Measurements from ENCODE around the gene GTPBP6. TPM values are rescaled to one million over a fixed set of nuclear protein-coding genes. Genes with fewer than 3 reads are reported as not detected.
A peak's percentile ranks its signal among the peaks of the same experiment; 100 is the strongest.

The GTPBP6 gene
- total RNA-seq, 2 experiments from 2014 or later = 68.0 to 68.3 TPM

DNA sequence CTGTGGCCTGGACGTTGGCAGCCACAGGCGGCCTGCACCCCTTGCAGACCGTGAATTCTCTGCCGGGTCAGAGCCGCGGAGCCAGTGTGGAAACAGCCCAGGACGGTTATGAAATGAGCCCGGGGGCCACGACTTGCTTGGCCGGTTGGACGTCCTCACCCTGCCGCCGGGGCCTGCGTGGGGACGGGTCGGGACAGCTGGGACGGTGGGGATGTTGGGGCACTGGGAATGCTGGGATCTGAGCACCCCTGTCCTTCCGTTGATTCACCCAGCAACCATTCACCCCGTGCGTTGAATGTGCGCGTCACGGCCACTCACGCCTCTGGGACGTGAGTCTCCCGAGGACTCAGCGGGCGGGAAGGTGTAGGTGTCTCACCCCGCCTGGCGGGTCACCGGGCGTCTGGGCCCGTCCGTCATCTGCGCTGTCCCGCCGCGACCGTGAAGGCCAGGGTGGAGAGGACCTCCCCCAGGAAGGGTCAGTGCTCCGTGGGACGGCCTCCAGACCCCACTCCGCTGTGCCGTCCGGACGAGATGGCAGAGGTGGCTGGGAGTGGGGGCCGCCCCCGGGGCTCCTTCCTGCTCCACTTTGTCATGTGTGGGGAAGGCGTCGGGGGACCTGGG lies 41.9 kb downstream of the GTPBP6 start:
- Mint-ChIP-seq H3K36me3 (ENCODE audit: low read depth) (peaks cover 3% of the 10 kb centered on the region), H3K27me3 (no peaks in the 10 kb centered on the region), H3K4me1 (ENCODE audit: low read depth) (peaks cover 17% of the 10 kb centered on the region), H3K9me3 (no peaks in the 10 kb centered on the region), H3K4me3 (peak overlapping the region; percentile 74), H3K27ac (no peak overlapping the region)
- intact Hi-C loops (cut with micrococcal nuclease) = no loop called here
- CTCF ChIA-PET = no interaction called here
- peak; percentile 58 for ATAC-seq
- TF ChIP-seq, protein P1, sequence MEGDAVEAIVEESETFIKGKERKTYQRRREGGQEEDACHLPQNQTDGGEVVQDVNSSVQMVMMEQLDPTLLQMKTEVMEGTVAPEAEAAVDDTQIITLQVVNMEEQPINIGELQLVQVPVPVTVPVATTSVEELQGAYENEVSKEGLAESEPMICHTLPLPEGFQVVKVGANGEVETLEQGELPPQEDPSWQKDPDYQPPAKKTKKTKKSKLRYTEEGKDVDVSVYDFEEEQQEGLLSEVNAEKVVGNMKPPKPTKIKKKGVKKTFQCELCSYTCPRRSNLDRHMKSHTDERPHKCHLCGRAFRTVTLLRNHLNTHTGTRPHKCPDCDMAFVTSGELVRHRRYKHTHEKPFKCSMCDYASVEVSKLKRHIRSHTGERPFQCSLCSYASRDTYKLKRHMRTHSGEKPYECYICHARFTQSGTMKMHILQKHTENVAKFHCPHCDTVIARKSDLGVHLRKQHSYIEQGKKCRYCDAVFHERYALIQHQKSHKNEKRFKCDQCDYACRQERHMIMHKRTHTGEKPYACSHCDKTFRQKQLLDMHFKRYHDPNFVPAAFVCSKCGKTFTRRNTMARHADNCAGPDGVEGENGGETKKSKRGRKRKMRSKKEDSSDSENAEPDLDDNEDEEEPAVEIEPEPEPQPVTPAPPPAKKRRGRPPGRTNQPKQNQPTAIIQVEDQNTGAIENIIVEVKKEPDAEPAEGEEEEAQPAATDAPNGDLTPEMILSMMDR (IDR thresholded peaks at IDR 0.05) = no peak
- POLR2A ChIA-PET = no interaction called here
- peak; percentile 39 for DNase-seq

DNA sequence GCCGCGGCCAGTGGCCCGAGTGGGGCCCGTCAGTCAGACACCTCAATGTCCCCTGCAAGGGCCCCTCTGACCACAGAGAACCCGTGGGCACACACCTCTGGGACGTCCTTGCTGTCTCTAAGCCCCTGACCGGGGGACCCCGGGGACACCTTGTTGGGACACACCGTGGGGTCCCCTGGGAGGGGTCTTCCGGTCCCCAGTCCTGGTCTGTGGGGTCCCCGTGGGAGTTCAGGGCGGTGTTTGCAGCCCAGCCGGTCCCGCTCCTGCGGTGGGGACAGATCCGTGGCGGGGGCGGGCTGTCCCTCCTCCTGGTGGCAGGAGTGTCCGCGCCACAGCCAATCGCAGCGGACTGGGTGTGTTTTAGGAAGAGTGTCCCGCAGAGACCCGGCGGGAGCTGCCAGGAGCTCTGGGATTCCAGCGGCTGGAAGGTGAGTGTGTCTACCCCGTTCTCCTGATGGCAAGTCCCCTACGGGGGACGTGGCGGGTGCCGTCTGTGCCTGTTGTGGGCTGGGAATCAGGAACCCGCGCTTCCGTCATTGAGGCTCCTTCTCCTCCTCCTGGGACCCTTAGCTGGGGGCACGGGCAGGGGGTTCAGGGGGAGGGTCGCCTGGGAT lies 42.5 kb downstream of the GTPBP6 start:
- H3K4me3 Mint-ChIP-seq = peak overlapping the region; percentile 74

DNA sequence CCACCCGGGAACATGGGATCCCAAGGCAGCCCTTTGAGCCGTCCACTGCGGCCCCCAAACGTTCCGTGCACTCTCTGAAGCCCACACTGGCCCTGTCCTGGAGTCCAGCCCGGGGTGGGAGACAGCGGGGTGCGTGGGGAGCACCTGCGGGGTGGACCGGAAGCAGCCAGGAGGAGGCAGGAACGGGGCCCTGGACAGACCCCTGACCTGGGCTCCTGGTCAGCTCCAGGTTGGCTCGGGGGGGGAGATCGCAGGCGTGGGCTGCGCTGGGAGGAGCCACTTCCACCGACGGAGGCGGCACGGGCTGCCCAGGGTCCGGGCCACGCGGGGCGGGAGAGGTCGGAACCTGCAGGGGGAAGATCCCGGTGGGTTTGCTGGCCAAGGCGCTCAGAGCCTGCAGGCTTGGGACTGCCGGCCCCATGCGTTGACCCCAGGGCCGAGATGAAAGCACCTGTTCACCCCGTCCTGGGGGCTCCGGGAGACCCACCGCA lies 43.1 kb downstream of the GTPBP6 start:
- TF ChIP-seq, protein P1 (IDR thresholded peaks at IDR 0.05) = no peak
- CTCF ChIA-PET = no interaction called here
- POLR2A ChIA-PET = no interaction called here
- Mint-ChIP-seq H3K4me1 (ENCODE audit: low read depth) (peaks cover 14% of the 10 kb centered on the region), H3K4me3 (peak overlapping the region; percentile 74), H3K27me3 (no peaks in the 10 kb centered on the region), H3K36me3 (ENCODE audit: low read depth) (no peaks in the 10 kb centered on the region), H3K27ac (no peak overlapping the region), H3K9me3 (no peaks in the 10 kb centered on the region)
- no peak for DNase-seq
- intact Hi-C loops (cut with micrococcal nuclease) = no loop called here
- peak; percentile 18 for ATAC-seq

More for the DNA sequence above, 42.5 kb downstream of the GTPBP6 start:
- TF ChIP-seq, protein P1 (IDR thresholded peaks at IDR 0.05) = no peak
- Mint-ChIP-seq H3K4me1 (ENCODE audit: low read depth) (peaks cover 14% of the 10 kb centered on the region), H3K9me3 (no peaks in the 10 kb centered on the region), H3K36me3 (ENCODE audit: low read depth) (peaks cover under 1% of the 10 kb centered on the region), H3K27me3 (no peaks in the 10 kb centered on the region), H3K27ac (no peak overlapping the region)
- DNase-seq = peak; percentile 45
- intact Hi-C loops (cut with micrococcal nuclease) = no loop called here
- peak; percentile 79 for ATAC-seq
- ChIA-PET CTCF (no interaction called here), POLR2A (no interaction called here)

DNA sequence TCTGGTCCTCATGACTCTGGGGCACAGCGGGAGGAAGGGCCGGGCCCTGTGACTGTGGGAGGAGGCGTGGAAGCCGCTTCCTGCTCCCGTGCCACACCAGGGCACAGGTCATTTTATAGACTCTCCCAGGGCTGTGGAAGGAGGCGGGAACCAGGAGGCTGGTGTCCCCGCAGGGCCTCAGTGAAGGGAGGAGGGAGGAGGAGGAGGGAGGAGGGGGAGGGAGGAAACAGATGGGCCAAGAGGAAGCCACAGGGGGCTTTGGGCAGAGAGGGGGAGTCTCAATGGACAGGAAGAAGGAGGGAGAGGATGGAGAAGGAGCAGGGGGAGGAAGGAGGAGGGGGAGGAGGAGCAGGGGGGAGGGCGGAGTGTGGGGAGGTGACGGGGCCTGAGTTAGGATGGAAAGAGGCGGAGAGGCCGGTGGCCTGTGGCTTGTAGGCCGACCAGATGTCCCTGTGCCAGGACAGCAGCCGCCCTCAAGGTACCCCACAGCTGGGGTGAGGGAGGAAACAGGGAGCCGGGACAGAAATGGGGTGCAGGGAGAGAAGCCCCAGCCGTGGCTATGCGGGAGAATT lies 43.6 kb downstream of the GTPBP6 start:
- Mint-ChIP-seq H3K27ac (no peak overlapping the region), H3K27me3 (no peaks in the 10 kb centered on the region), H3K36me3 (ENCODE audit: low read depth) (no peaks in the 10 kb centered on the region), H3K4me3 (peak overlapping the region; percentile 57), H3K9me3 (no peaks in the 10 kb centered on the region), H3K4me1 (ENCODE audit: low read depth) (peaks cover 14% of the 10 kb centered on the region)
- DNase-seq = no peak
- intact Hi-C loops (cut with micrococcal nuclease) = no loop called here
- no peak for ATAC-seq
- TF ChIP-seq, protein P1 (IDR thresholded peaks at IDR 0.05) = no peak
- ChIA-PET POLR2A (no interaction called here), CTCF (no interaction called here)

DNA sequence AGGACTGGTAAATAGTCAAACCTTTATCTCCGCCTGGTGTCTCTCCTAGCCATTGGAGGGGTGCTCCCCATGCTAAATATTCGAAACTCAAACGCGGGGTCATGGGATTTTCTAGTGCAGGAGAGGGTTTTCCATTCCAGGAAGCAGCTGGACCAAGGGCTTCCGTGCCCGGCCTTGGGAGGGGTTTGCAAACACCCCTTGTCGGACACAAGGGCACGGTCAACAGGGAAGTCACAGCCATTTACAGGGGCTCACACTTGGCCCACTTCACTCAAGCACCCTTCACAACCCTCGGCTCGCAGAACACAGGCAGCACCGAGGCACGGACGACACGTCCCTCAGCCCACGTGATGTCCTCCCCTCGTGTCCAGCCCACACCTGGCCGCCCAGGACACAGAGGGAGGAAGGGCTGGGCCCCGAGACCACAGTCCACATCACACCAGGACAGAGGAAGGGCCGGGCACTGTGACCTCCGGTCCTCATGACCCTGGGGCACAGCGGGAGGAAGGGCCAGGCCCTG lies 47.7 kb downstream of the GTPBP6 start:
- TF ChIP-seq, protein P1 (IDR thresholded peaks at IDR 0.05) = no peak
- ChIA-PET CTCF (no interaction called here), POLR2A (no interaction called here)
- intact Hi-C loops (cut with micrococcal nuclease) = no loop called here
- Mint-ChIP-seq H3K4me1 (ENCODE audit: low read depth) (peaks cover 3% of the 10 kb centered on the region), H3K4me3 (no peak overlapping the region), H3K36me3 (ENCODE audit: low read depth) (no peaks in the 10 kb centered on the region), H3K27me3 (no peaks in the 10 kb centered on the region), H3K9me3 (no peaks in the 10 kb centered on the region), H3K27ac (no peak overlapping the region)
- no peak for ATAC-seq
- DNase-seq = no peak
